Vagina (tissue), 2 donors: ENCODE measurements around the gene PPP1R15B. TPM values are rescaled to one million over a fixed set of nuclear protein-coding genes. Genes with fewer than 3 reads are reported as not detected.
A peak's percentile ranks its signal among the peaks of the same experiment; 100 is the strongest.

ENCODE experiments used
- DNase-seq, 2 donors: peaks; one replicate each; pipeline ENCODE4 v3.0.0-alpha.2; 2017; ENCODE audit errors: extremely low spot score in 2 of 2
- H3K27ac ChIP-seq: fragments of 200-600 bp; sonication (generic); one replicate; pipeline ENCODE4 v1.5.1; 2019
- H3K27me3 ChIP-seq: fragments of 200-600 bp; sonication (generic); one replicate; pipeline ENCODE4 v1.5.1; 2019
- H3K36me3 ChIP-seq, 2 donors: fragments of 200-600 bp; sonication (generic); one replicate each; pipeline ENCODE4 v1.5.1; 2017 to 2019
- H3K4me1 ChIP-seq: fragments of 200-600 bp; sonication (generic); one replicate; pipeline ENCODE4 v1.5.1; 2019
- H3K4me3 ChIP-seq, 2 donors: fragments of 200-600 bp; sonication (generic); 1 replicate in 1 of 2; 2 replicates in 1 of 2; pipeline ENCODE4 v1.5.1; 2016 to 2019
- H3K9me3 ChIP-seq: fragments of 200-600 bp; sonication (generic); one replicate; pipeline ENCODE4 v1.5.1; 2019
- POLR2A ChIP-seq, 2 donors: fragments of 450-650 bp; IDR thresholded peaks; one replicate each; pipeline ENCODE4 v1.6.1; 2017; ENCODE audit warnings: antibody characterized with exemption in 2 of 2, mild to moderate bottlenecking in 2 of 2, moderate library complexity in 2 of 2
- POLR2AphosphoS5 ChIP-seq, 2 donors: sonication (generic); formaldehyde crosslinking; IDR thresholded peaks; one replicate each; pipeline ENCODE4 v1.9.0; 2017; ENCODE audit warnings: antibody characterized with exemption in 2 of 2, mild to moderate bottlenecking in 2 of 2, low read depth in 1 of 2; ENCODE audit not compliant: insufficient read depth in 1 of 2
- intact Hi-C: fragments of 100-400 bp; cut with DNase I; formaldehyde crosslinking; loops from one replicate; pipeline ENCODE4 v1.15.1; 2023
- total RNA-seq: library from RNA; depleted of rRNA; stranded (reverse); fragments of >200 nt; gene quantifications from one replicate; pipeline ENCODE4 v1.2.3, GENCODE V29; 2016
- TF ChIP-seq, protein P1 (sequence below), 3 experiments: fragments of 450-650 bp in 2 of 3; fragments of 200-600 bp in 1 of 3; sonication (generic) in 1 of 3; IDR thresholded peaks; one replicate each; pipeline ENCODE4 v1.5.1; 2017 to 2019; ENCODE audit warnings: antibody characterized with exemption in 3 of 3, mild to moderate bottlenecking in 2 of 3, moderate library complexity in 2 of 3

Gene PPP1R15B
- 42.0 TPM for total RNA-seq

DNA sequence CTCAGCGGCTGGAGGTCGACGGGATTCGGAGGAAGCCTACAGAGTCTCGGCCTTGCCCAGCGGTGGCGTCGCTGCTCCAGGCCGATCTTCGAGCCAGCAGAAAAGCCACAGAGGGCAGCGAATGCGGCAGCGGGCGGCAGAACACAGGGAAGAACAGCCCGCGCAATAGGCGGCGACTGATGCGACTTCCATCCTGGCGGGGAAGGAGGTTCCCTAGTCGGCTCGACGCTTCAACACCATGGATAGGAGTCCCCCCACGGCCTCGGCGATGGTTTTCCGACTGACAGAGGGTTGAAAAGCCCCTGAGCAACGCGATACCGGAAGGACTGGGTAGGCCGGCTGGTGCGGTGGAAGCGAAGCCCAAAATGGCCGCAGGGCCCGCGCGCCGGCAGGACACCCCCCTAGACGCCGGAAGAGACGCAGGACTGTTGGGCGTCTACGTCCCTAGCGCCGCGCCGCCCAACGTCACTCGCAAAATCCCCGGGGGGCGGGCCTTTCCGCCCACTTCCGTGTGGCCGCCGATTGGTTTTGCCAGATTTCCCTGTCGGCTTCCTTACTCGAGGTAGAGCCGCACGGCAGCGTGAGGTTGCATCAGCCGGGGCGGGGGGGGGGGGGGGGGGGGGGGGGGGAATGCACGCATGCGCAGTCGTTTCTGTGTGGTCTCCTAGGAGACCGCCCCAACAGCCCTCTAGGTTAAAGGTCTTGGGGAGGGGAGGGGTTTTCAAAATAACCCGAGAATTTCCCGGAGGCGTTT is at the start of gene PPP1R15B:
Gene PPP1R15B (minus strand): TSS at position 367 of the 754 bp plus-strand sequence. CDS start 406 bp downstream, outside the sequence.
- Histone ChIP-seq H3K27me3 (no peaks in the 10 kb centered on the region), H3K27ac (peak within 1 kb of the TSS; percentile 99), H3K36me3 (no peaks in the 10 kb centered on the region), H3K4me1 (peaks cover 52% of the 10 kb centered on the region), H3K9me3 (no peaks in the 10 kb centered on the region), H3K4me3 (peak within 1 kb of the TSS; percentile 82 to 98)
- TF ChIP-seq, protein P1, sequence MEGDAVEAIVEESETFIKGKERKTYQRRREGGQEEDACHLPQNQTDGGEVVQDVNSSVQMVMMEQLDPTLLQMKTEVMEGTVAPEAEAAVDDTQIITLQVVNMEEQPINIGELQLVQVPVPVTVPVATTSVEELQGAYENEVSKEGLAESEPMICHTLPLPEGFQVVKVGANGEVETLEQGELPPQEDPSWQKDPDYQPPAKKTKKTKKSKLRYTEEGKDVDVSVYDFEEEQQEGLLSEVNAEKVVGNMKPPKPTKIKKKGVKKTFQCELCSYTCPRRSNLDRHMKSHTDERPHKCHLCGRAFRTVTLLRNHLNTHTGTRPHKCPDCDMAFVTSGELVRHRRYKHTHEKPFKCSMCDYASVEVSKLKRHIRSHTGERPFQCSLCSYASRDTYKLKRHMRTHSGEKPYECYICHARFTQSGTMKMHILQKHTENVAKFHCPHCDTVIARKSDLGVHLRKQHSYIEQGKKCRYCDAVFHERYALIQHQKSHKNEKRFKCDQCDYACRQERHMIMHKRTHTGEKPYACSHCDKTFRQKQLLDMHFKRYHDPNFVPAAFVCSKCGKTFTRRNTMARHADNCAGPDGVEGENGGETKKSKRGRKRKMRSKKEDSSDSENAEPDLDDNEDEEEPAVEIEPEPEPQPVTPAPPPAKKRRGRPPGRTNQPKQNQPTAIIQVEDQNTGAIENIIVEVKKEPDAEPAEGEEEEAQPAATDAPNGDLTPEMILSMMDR (IDR thresholded peaks at IDR 0.05): no peak
- peak; percentile 89 to 99 for TF ChIP-seq POLR2AphosphoS5 (IDR thresholded peaks at IDR 0.05; ENCODE audit: insufficient read depth in 1 of 2, low read depth in 1 of 2)
- TF ChIP-seq POLR2A (IDR thresholded peaks at IDR 0.05): peak; percentile 51 to 95
- DNase-seq: peak in 1 of 2 donors; percentile 99
- intact Hi-C loops: no loop called here

DNA sequence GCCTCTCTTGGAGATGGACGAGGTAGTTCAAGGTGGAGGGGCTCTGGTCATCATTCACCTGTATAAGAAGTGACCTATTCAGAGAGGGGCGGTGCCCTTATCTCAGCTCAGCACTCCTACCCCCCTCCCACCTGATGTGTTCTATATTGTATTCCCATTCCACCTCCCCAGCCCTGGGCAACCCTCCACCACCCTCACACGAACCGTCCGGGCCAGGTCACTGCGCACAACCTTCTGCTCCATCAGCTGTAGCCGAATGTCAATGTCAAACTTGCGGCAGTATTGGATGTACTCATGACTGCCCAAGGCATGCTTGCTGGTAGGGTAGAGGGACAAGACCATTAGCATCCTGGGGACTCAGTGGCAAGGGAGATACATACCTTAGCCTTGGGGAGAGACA is 48.7 kb upstream of the PPP1R15B start:
- DNase-seq: no peak
- intact Hi-C loops: no loop called here
- TF ChIP-seq POLR2AphosphoS5 (IDR thresholded peaks at IDR 0.05; ENCODE audit: insufficient read depth in 1 of 2, low read depth in 1 of 2): no peak
- no peak for TF ChIP-seq POLR2A (IDR thresholded peaks at IDR 0.05)
- TF ChIP-seq, protein P1 (IDR thresholded peaks at IDR 0.05): no peak
- Histone ChIP-seq H3K9me3 (no peaks in the 10 kb centered on the region), H3K4me3 (no peak overlapping the region), H3K27me3 (no peaks in the 10 kb centered on the region), H3K36me3 (peaks cover 0 to 10% of the 10 kb centered on the region in 2 donors), H3K27ac (no peak overlapping the region), H3K4me1 (peaks cover 22% of the 10 kb centered on the region)

DNA sequence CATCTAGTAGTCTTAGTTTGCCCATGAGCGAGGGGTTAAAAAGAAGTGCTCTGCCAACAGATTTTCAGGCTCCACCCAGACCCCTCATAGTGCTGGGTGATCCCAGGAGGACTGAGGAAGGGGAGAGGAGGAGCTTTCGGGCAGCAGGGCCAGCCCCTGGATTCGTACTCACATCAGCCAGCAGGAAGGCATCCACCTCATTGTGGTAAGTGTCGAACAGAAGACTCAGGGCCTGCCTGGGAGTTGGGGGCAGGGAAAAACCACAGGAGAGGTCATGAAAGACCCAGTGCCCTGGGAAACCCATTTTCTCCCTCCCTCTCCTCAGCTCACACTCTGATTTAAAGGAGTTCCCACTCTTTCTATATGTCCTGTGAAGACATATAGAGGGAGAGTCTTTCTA is 48.1 kb upstream of the PPP1R15B start:
- intact Hi-C loops: no loop called here
- peaks cover 19% of the 10 kb centered on the region for H3K4me1 ChIP-seq
- H3K36me3 ChIP-seq: peaks cover 0 to 16% of the 10 kb centered on the region in 2 donors
- H3K9me3 ChIP-seq: no peaks in the 10 kb centered on the region
- H3K27me3 ChIP-seq: no peaks in the 10 kb centered on the region
- DNase-seq: no peak
- TF ChIP-seq POLR2A (IDR thresholded peaks at IDR 0.05) (no peak), POLR2AphosphoS5 (IDR thresholded peaks at IDR 0.05; ENCODE audit: insufficient read depth in 1 of 2, low read depth in 1 of 2) (no peak)
- TF ChIP-seq, protein P1 (IDR thresholded peaks at IDR 0.05): no peak
- H3K4me3 ChIP-seq: no peak overlapping the region
- H3K27ac ChIP-seq: no peak overlapping the region

DNA sequence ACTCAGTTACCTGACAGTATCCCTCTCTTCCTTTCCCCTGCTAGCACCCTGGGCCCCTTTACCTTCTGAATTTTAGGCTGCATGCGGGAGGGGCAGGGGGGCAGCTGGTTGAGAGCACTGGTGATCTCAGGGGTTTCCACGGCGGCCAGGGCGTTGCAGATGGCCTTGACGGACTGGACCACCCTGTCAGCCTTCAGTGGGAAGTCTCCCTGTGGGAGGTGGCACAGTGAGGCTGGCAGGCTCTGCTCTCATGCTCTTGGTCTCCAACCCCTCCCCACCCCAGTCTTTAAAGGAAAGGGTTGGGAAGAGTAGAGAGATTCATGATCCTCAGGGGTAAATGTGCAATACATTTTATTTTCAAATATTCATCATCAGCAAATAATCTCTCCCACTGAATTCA is 46.0 kb upstream of the PPP1R15B start:
- Histone ChIP-seq H3K27me3 (no peaks in the 10 kb centered on the region), H3K36me3 (peaks cover 0 to 16% of the 10 kb centered on the region in 2 donors), H3K27ac (no peak overlapping the region), H3K9me3 (no peaks in the 10 kb centered on the region), H3K4me1 (peaks cover under 1% of the 10 kb centered on the region), H3K4me3 (no peak overlapping the region)
- TF ChIP-seq, protein P1 (IDR thresholded peaks at IDR 0.05): no peak
- no peak for TF ChIP-seq POLR2A (IDR thresholded peaks at IDR 0.05)
- TF ChIP-seq POLR2AphosphoS5 (IDR thresholded peaks at IDR 0.05; ENCODE audit: insufficient read depth in 1 of 2, low read depth in 1 of 2): no peak
- DNase-seq: no peak
- intact Hi-C loops: no loop called here

DNA sequence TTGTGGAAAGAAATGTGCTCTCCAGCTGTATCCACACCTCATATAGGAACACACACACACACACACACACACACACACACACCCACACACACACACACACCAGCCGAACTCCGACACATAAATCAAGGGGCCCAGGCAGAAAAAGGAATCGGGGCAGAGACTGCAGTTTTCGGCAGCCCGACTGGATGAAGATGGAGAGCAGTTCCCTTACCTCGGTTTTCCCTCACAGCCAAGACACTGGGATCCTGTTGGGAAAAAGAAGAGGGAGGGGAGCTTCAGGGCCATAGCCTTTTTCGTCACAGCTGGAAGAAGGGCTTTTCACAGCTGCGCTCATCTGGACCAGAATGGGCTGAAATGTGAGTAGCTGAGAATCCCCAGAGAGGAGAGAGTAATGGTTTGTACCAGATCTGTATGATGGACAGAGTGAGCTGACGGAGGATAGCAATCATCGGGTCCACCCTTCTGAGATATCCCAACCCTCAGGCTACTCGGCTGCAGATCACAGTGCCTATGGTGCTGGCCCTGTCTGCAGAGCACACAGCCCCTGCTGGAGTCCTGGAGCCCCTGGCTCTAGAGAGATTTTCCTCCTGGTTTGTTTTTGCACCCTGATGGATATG is 45.3 kb upstream of the PPP1R15B start:
- no peaks in the 10 kb centered on the region for H3K27me3 ChIP-seq
- H3K36me3 ChIP-seq: peaks cover 0 to 16% of the 10 kb centered on the region in 2 donors
- H3K27ac ChIP-seq: no peak overlapping the region
- H3K9me3 ChIP-seq: no peaks in the 10 kb centered on the region
- TF ChIP-seq POLR2AphosphoS5 (IDR thresholded peaks at IDR 0.05; ENCODE audit: insufficient read depth in 1 of 2, low read depth in 1 of 2) (no peak), POLR2A (IDR thresholded peaks at IDR 0.05) (no peak)
- TF ChIP-seq, protein P1 (IDR thresholded peaks at IDR 0.05): no peak
- DNase-seq: no peak
- intact Hi-C loops: no loop called here
- no peak overlapping the region for H3K4me3 ChIP-seq
- H3K4me1 ChIP-seq: no peaks in the 10 kb centered on the region
